Progenitor cell of endocrine pancreas (in vitro differentiated cells): Measurements from ENCODE around the gene TNNI2. TPM values are rescaled to one million over a fixed set of nuclear protein-coding genes. Genes with fewer than 3 reads are reported as not detected.
"Not testable (repeated sequence)": the region's sequence is repeated elsewhere in the genome, so short reads cannot be mapped to it uniquely, and the experiment has no call there.

ENCODE experiments used
- DNase-seq: peaks from one replicate; pipeline ENCODE4 v3.0.0; 2021; ENCODE audit warnings: low spot score; ENCODE audit not compliant: unreplicated experiment
- H3K27ac Mint-ChIP-seq: 2 replicates; pipeline ENCODE4 v1.8.0; 2021; ENCODE audit warnings: mild to moderate bottlenecking, moderate library complexity, mixed read lengths
- H3K27me3 Mint-ChIP-seq: 2 replicates; pipeline ENCODE4 v1.8.0; 2021; ENCODE audit warnings: mixed read lengths
- H3K36me3 Mint-ChIP-seq: 2 replicates; pipeline ENCODE4 v1.8.0; 2022; ENCODE audit warnings: mixed read lengths; ENCODE audit not compliant: insufficient read depth
- H3K4me1 Mint-ChIP-seq: 2 replicates; pipeline ENCODE4 v1.8.0; 2021; ENCODE audit warnings: low read depth, mixed read lengths
- H3K4me3 Mint-ChIP-seq: 2 replicates; pipeline ENCODE4 v1.8.0; 2021; ENCODE audit warnings: low read depth, mild to moderate bottlenecking, moderate library complexity, mixed read lengths
- H3K9me3 Mint-ChIP-seq: 2 replicates; pipeline ENCODE4 v1.8.0; 2021; ENCODE audit warnings: low read depth, mixed read lengths
- CTCF ChIP-seq: fragments of 200-600 bp; sonication (generic); IDR thresholded peaks from one replicate; pipeline ENCODE4 v1.5.0; 2021; ENCODE audit warnings: antibody characterized with exemption, mild to moderate bottlenecking; ENCODE audit not compliant: unreplicated experiment
- total RNA-seq: library from RNA; stranded (reverse); gene quantifications from 2 replicates; pipeline ENCODE4 v1.2.1, GENCODE V29; 2021

Gene TNNI2
- total RNA-seq, 1 donor from 2014 or later = 0.55 TPM

- Mint-ChIP-seq H3K4me3 (no peak overlapping the region), H3K36me3 (no peaks in the 10 kb centered on the region), H3K4me1 (peaks cover 8% of the 10 kb centered on the region), H3K27ac (no peak overlapping the region), H3K27me3 (peaks cover 28% of the 10 kb centered on the region), H3K9me3 (peaks cover 3% of the 10 kb centered on the region)
- no peak for TF ChIP-seq CTCF
- DNase-seq = no peak
Observed at GRCh38 chr11:1810761-1811160, 28.0 kb upstream of the TNNI2 start.

- H3K27me3 Mint-ChIP-seq = peaks cover 26% of the 10 kb centered on the region
- H3K4me3 Mint-ChIP-seq = no peak overlapping the region
- H3K27ac Mint-ChIP-seq = no peak overlapping the region
Observed at GRCh38 chr11:1812274-1812673, 26.5 kb upstream of the TNNI2 start.

GRCh38 chr11:1812801-1813200, 26.0 kb upstream of the TNNI2 start:
- peaks cover 3% of the 10 kb centered on the region for H3K9me3 Mint-ChIP-seq
- no peak for TF ChIP-seq CTCF
- no peaks in the 10 kb centered on the region for H3K36me3 Mint-ChIP-seq
- H3K4me1 Mint-ChIP-seq = peaks cover 3% of the 10 kb centered on the region
- H3K27ac Mint-ChIP-seq = no peak overlapping the region
- no peak for DNase-seq
- no peak overlapping the region for H3K4me3 Mint-ChIP-seq
- H3K27me3 Mint-ChIP-seq = peaks cover 21% of the 10 kb centered on the region

More at GRCh38 chr11:1812274-1812673, 26.5 kb upstream of the TNNI2 start:
- H3K9me3 Mint-ChIP-seq = peaks cover 3% of the 10 kb centered on the region
- no peak for DNase-seq
- no peak for TF ChIP-seq CTCF
- no peaks in the 10 kb centered on the region for H3K36me3 Mint-ChIP-seq
- H3K4me1 Mint-ChIP-seq = peaks cover 6% of the 10 kb centered on the region

GRCh38 chr11:1813356-1813755, 25.4 kb upstream of the TNNI2 start:
- not testable (repeated sequence) for H3K36me3 Mint-ChIP-seq, DNase-seq, H3K27ac Mint-ChIP-seq, H3K4me1 Mint-ChIP-seq, H3K9me3 Mint-ChIP-seq, H3K4me3 Mint-ChIP-seq
- peaks cover 18% of the 10 kb centered on the region for H3K27me3 Mint-ChIP-seq

GRCh38 chr11:1814691-1815090, 24.1 kb upstream of the TNNI2 start:
- DNase-seq = no peak
- Mint-ChIP-seq H3K4me1 (no peaks in the 10 kb centered on the region), H3K4me3 (no peak overlapping the region), H3K9me3 (peaks cover 1% of the 10 kb centered on the region), H3K36me3 (no peaks in the 10 kb centered on the region), H3K27ac (no peak overlapping the region), H3K27me3 (peaks cover 13% of the 10 kb centered on the region)
- TF ChIP-seq CTCF = no peak

- Mint-ChIP-seq H3K9me3 (no peaks in the 10 kb centered on the region), H3K36me3 (no peaks in the 10 kb centered on the region), H3K27ac (no peak overlapping the region), H3K27me3 (peaks cover 16% of the 10 kb centered on the region), H3K4me1 (peaks cover under 1% of the 10 kb centered on the region), H3K4me3 (no peak overlapping the region)
- no peak for TF ChIP-seq CTCF
- no peak for DNase-seq
Observed at GRCh38 chr11:1815311-1815710, 23.5 kb upstream of the TNNI2 start.
